Measurements from ENCODE around the gene HPX.

HPX gene

GRCh38 chr11:6404342-6405051, 36.3 kb downstream of the HPX start:
- Histone ChIP-seq H3K4me2 (ENCODE audit: low read length) (no peak overlapping the region), H4K8ac (ENCODE audit: low read depth, low read length) (no peak overlapping the region), H2AFZ (ENCODE audit: insufficient read depth, low read length, poor library complexity) (no peak overlapping the region), H4K12ac (ENCODE audit: low read depth, low read length) (no peak overlapping the region), H3K4me3 (ENCODE audit: low read depth, low read length) (peak overlapping the region; percentile 5), H2AK5ac (ENCODE audit: low read length) (no peak overlapping the region), H3K27me3 (ENCODE audit: insufficient read depth, low read length) (no peaks in the 10 kb centered on the region), H2BK120ac (ENCODE audit: insufficient read depth, low read length, poor library complexity) (no peak overlapping the region), H3K23ac (ENCODE audit: low read length) (no peak overlapping the region), H3K79me1 (ENCODE audit: low read length) (no peaks in the 10 kb centered on the region), H3K4ac (ENCODE audit: low read depth, low read length) (no peak overlapping the region), H3K36me3 (ENCODE audit: control insufficient read depth in 1 of 2, insufficient read depth in 2 of 2, low read length in 2 of 2) (peaks cover 1 to 2% of the 10 kb centered on the region in 2 experiments), H3K14ac (ENCODE audit: low read length) (no peak overlapping the region), H2BK5ac (ENCODE audit: low read depth, low read length, poor library complexity) (no peak overlapping the region), H3K18ac (ENCODE audit: low read length) (no peak overlapping the region), H2BK12ac (ENCODE audit: low read length) (no peak overlapping the region), H3K4me1 (ENCODE audit: control insufficient read depth in 1 of 2, insufficient read depth in 2 of 2, low read length in 2 of 2) (no peaks in the 10 kb centered on the region), H3K9ac (ENCODE audit: low read length) (no peak overlapping the region), H4K91ac (ENCODE audit: low read depth, low read length) (no peak overlapping the region), H3K27ac (ENCODE audit: low read depth, low read length) (no peak overlapping the region), H3K9me3 (ENCODE audit: insufficient read depth, low read depth, low read length) (no peaks in the 10 kb centered on the region), H3K79me2 (ENCODE audit: control insufficient read depth, insufficient read depth, low read length, poor library complexity) (no peaks in the 10 kb centered on the region)
- WGBS (ENCODE audit: extremely low coverage, insufficient coverage, insufficient read length) = no CpG with 5 or more reads among the region's 16 CpGs
- peak; percentile 19 to 57 for DNase-seq

GRCh38 chr11:6403539-6403938, 37.2 kb downstream of the HPX start:
- H2BK5ac ChIP-seq (ENCODE audit: low read depth, low read length, poor library complexity) = no peak overlapping the region
- H3K18ac ChIP-seq (ENCODE audit: low read length) = no peak overlapping the region
- H3K23ac ChIP-seq (ENCODE audit: low read length) = no peak overlapping the region
- H4K91ac ChIP-seq (ENCODE audit: low read depth, low read length) = no peak overlapping the region
- no peak overlapping the region for H3K4ac ChIP-seq (ENCODE audit: low read depth, low read length)
- no CpG with 5 or more reads among the region's 8 CpGs for WGBS (ENCODE audit: extremely low coverage, insufficient coverage, insufficient read length)
- no peaks in the 10 kb centered on the region for H3K79me2 ChIP-seq (ENCODE audit: control insufficient read depth, insufficient read depth, low read length, poor library complexity)
- no peak overlapping the region for H3K9ac ChIP-seq (ENCODE audit: low read length)
- no peak overlapping the region for H2AFZ ChIP-seq (ENCODE audit: insufficient read depth, low read length, poor library complexity)
- DNase-seq = no peak
- H3K9me3 ChIP-seq (ENCODE audit: insufficient read depth, low read depth, low read length) = no peaks in the 10 kb centered on the region
- H3K4me3 ChIP-seq (ENCODE audit: low read depth, low read length) = no peak overlapping the region
- H4K8ac ChIP-seq (ENCODE audit: low read depth, low read length) = no peak overlapping the region
- no peak overlapping the region for H3K27ac ChIP-seq (ENCODE audit: low read depth, low read length)
- no peaks in the 10 kb centered on the region for H3K4me1 ChIP-seq (ENCODE audit: control insufficient read depth in 1 of 2, insufficient read depth in 2 of 2, low read length in 2 of 2)
- no peak overlapping the region for H3K14ac ChIP-seq (ENCODE audit: low read length)
- no peak overlapping the region for H2BK12ac ChIP-seq (ENCODE audit: low read length)
- no peak overlapping the region for H2BK120ac ChIP-seq (ENCODE audit: insufficient read depth, low read length, poor library complexity)
- no peaks in the 10 kb centered on the region for H3K27me3 ChIP-seq (ENCODE audit: insufficient read depth, low read length)
- H3K79me1 ChIP-seq (ENCODE audit: low read length) = no peaks in the 10 kb centered on the region
- no peak overlapping the region for H3K4me2 ChIP-seq (ENCODE audit: low read length)
- H4K12ac ChIP-seq (ENCODE audit: low read depth, low read length) = no peak overlapping the region
- no peak overlapping the region for H2AK5ac ChIP-seq (ENCODE audit: low read length)
- H3K36me3 ChIP-seq (ENCODE audit: control insufficient read depth in 1 of 2, insufficient read depth in 2 of 2, low read length in 2 of 2) = peaks cover 0 to 2% of the 10 kb centered on the region in 2 experiments

GRCh38 chr11:6402561-6402981, 38.2 kb downstream of the HPX start:
- Histone ChIP-seq H3K4me3 (ENCODE audit: low read depth, low read length) (no peak overlapping the region), H4K12ac (ENCODE audit: low read depth, low read length) (no peak overlapping the region), H2BK5ac (ENCODE audit: low read depth, low read length, poor library complexity) (no peak overlapping the region), H3K79me1 (ENCODE audit: low read length) (no peaks in the 10 kb centered on the region), H3K36me3 (ENCODE audit: control insufficient read depth in 1 of 2, insufficient read depth in 2 of 2, low read length in 2 of 2) (peaks cover 0 to 2% of the 10 kb centered on the region in 2 experiments), H3K9ac (ENCODE audit: low read length) (peak overlapping the region; percentile 36), H2AK5ac (ENCODE audit: low read length) (no peak overlapping the region), H3K23ac (ENCODE audit: low read length) (no peak overlapping the region), H4K8ac (ENCODE audit: low read depth, low read length) (no peak overlapping the region), H2AFZ (ENCODE audit: insufficient read depth, low read length, poor library complexity) (no peak overlapping the region), H3K27me3 (ENCODE audit: insufficient read depth, low read length) (no peaks in the 10 kb centered on the region), H3K18ac (ENCODE audit: low read length) (no peak overlapping the region), H3K9me3 (ENCODE audit: insufficient read depth, low read depth, low read length) (no peaks in the 10 kb centered on the region), H3K79me2 (ENCODE audit: control insufficient read depth, insufficient read depth, low read length, poor library complexity) (no peaks in the 10 kb centered on the region), H3K4me1 (ENCODE audit: control insufficient read depth in 1 of 2, insufficient read depth in 2 of 2, low read length in 2 of 2) (peaks cover 3 to 4% of the 10 kb centered on the region in 2 experiments), H2BK12ac (ENCODE audit: low read length) (no peak overlapping the region), H3K14ac (ENCODE audit: low read length) (no peak overlapping the region), H4K91ac (ENCODE audit: low read depth, low read length) (no peak overlapping the region), H3K4me2 (ENCODE audit: low read length) (no peak overlapping the region), H3K27ac (ENCODE audit: low read depth, low read length) (no peak overlapping the region), H3K4ac (ENCODE audit: low read depth, low read length) (no peak overlapping the region), H2BK120ac (ENCODE audit: insufficient read depth, low read length, poor library complexity) (no peak overlapping the region)
- WGBS (ENCODE audit: extremely low coverage, insufficient coverage, insufficient read length) = no CpG with 5 or more reads among the region's 7 CpGs
- no peak for DNase-seq

- Histone ChIP-seq H3K79me2 (ENCODE audit: control insufficient read depth, insufficient read depth, low read length, poor library complexity) (no peaks in the 10 kb centered on the region), H2BK5ac (ENCODE audit: low read depth, low read length, poor library complexity) (no peak overlapping the region), H4K8ac (ENCODE audit: low read depth, low read length) (no peak overlapping the region), H2BK12ac (ENCODE audit: low read length) (no peak overlapping the region), H3K79me1 (ENCODE audit: low read length) (no peaks in the 10 kb centered on the region), H3K4ac (ENCODE audit: low read depth, low read length) (no peak overlapping the region), H3K9me3 (ENCODE audit: insufficient read depth, low read depth, low read length) (no peaks in the 10 kb centered on the region), H3K18ac (ENCODE audit: low read length) (no peak overlapping the region), H3K4me3 (ENCODE audit: low read depth, low read length) (no peak overlapping the region), H3K27ac (ENCODE audit: low read depth, low read length) (no peak overlapping the region), H2AK5ac (ENCODE audit: low read length) (no peak overlapping the region), H3K14ac (ENCODE audit: low read length) (no peak overlapping the region), H3K4me1 (ENCODE audit: control insufficient read depth in 1 of 2, insufficient read depth in 2 of 2, low read length in 2 of 2) (peaks cover 6 to 7% of the 10 kb centered on the region in 2 experiments), H4K91ac (ENCODE audit: low read depth, low read length) (no peak overlapping the region), H3K4me2 (ENCODE audit: low read length) (no peak overlapping the region), H3K9ac (ENCODE audit: low read length) (no peak overlapping the region), H3K36me3 (ENCODE audit: control insufficient read depth in 1 of 2, insufficient read depth in 2 of 2, low read length in 2 of 2) (peaks cover 0 to 2% of the 10 kb centered on the region in 2 experiments), H4K12ac (ENCODE audit: low read depth, low read length) (no peak overlapping the region), H3K27me3 (ENCODE audit: insufficient read depth, low read length) (no peaks in the 10 kb centered on the region), H3K23ac (ENCODE audit: low read length) (no peak overlapping the region), H2AFZ (ENCODE audit: insufficient read depth, low read length, poor library complexity) (no peak overlapping the region), H2BK120ac (ENCODE audit: insufficient read depth, low read length, poor library complexity) (no peak overlapping the region)
- WGBS (ENCODE audit: extremely low coverage, insufficient coverage, insufficient read length) = no CpG with 5 or more reads among the region's 12 CpGs
- DNase-seq = no peak
Measured at GRCh38 chr11:6402061-6402470, 38.7 kb downstream of the HPX start.

Measured in trophoblast cell (in vitro differentiated cells and primary cell).